Ovary (tissue), 9 donors: ENCODE measurements around the gene ANGEL2. TPM values are rescaled to one million over a fixed set of nuclear protein-coding genes. Genes with fewer than 3 reads are reported as not detected.

Experiments
- DNase-seq, 5 donors: peaks; one replicate each; pipeline ENCODE4 v3.0.0-alpha.2; 2019 to 2020
- H3K27ac ChIP-seq, 2 donors: fragments of 200-600 bp; one replicate each; pipeline versions ENCODE4 v1.5.1 to v1.8.0; 2019 to 2022
- H3K27me3 ChIP-seq: fragments of 200-600 bp; one replicate; pipeline ENCODE4 v1.8.0; 2022
- H3K36me3 ChIP-seq: fragments of 200-600 bp; sonication (generic); one replicate; pipeline ENCODE4 v1.5.1; 2019
- H3K4me1 ChIP-seq: one replicate; pipeline ENCODE4 v1.8.1; 2013; ENCODE audit warnings: mild to moderate bottlenecking, moderate library complexity; ENCODE audit not compliant: insufficient read depth
- H3K4me3 ChIP-seq: fragments of 200-600 bp; sonication (generic); one replicate; pipeline ENCODE4 v1.5.1; 2017
- H3K9me3 ChIP-seq, 2 donors: fragments of 200-600 bp in 1 of 2; sonication (generic) in 1 of 2; one replicate each; pipeline versions ENCODE4 v1.5.1 to v1.8.1; 2013 to 2019; ENCODE audit warnings: mild to moderate bottlenecking in 1 of 2, moderate library complexity in 1 of 2
- CTCF ChIP-seq, 3 donors: fragments of 450-650 bp in 2 of 3; fragments of 200-600 bp in 1 of 3; IDR thresholded peaks; one replicate each; pipeline versions ENCODE4 v1.5.1 to v1.8.0; 2016 to 2022; ENCODE audit warnings: antibody characterized with exemption in 3 of 3, mild to moderate bottlenecking in 1 of 3
- EP300 ChIP-seq: sonication (generic); formaldehyde crosslinking; IDR thresholded peaks from one replicate; pipeline ENCODE4 v1.6.1; 2017; ENCODE audit warnings: antibody characterized with exemption
- POLR2A ChIP-seq: fragments of 450-650 bp; IDR thresholded peaks from one replicate; pipeline ENCODE4 v1.6.1; 2017; ENCODE audit warnings: antibody characterized with exemption, mild to moderate bottlenecking, moderate library complexity
- WGBS, 3 donors: extraction: QIAGEN DNeasy Blood & Tissue Kit in 1 of 3; methylation state at CpG; one replicate each; pipeline versions ENCODE4 v1.1.5 to v1.1.7; 2013 to 2017; 5-methylcytosine and 5-hydroxymethylcytosine counted together
- intact Hi-C, 4 donors: fragments of 100-400 bp; cut with DNase I; formaldehyde crosslinking; loops; one replicate each; pipeline versions ENCODE4 v1.11.0 to v1.15.1; 2022 to 2023
- polyA plus RNA-seq, 2 donors: library from polyadenylated mRNA; stranded (reverse); fragments of 200-250 nt in 1 of 2; fragments of 350-450 nt in 1 of 2; fragmentation: Illumina TruSeq in 1 of 2; extraction: RNeasy Lipid Tissue Mini Kit (QIAGEN cat#74804) in 1 of 2; gene quantifications; one replicate each; pipeline ENCODE4 v1.2.3, GENCODE V29; 2013 to 2014
- total RNA-seq, 7 donors: library from RNA; depleted of rRNA in 2 of 7; stranded (reverse); fragments of >200 nt in 2 of 7; fragmentation: NEBNext Ultra II Directional in 3 of 7; extraction: Animal tissue kit (Norgen Biotek cat#: 25700) in 3 of 7; gene quantifications; one replicate each; pipeline versions ENCODE4 v1.1.0 to v1.2.4, GENCODE V29; 2016 to 2023
- donor health status: DM: no; HTN: no; CAD: no; lungs with moderate emphysema.
- donor health status: DM: no; HTN: no; CAD: no.
- donor health status: Bipolar disorder and iron deficiency.
- donor health status: DM: yes; HTN: yes; CAD: no.
- donor health status: DM: no; HTN: no; CAD: no.
- donor health status: DM: yes; HTN: yes; CAD: no.

Gene ANGEL2
- total and polyA plus RNA-seq, 9 donors: 18.3 to 51.3 (median 38.6) TPM

DNA sequence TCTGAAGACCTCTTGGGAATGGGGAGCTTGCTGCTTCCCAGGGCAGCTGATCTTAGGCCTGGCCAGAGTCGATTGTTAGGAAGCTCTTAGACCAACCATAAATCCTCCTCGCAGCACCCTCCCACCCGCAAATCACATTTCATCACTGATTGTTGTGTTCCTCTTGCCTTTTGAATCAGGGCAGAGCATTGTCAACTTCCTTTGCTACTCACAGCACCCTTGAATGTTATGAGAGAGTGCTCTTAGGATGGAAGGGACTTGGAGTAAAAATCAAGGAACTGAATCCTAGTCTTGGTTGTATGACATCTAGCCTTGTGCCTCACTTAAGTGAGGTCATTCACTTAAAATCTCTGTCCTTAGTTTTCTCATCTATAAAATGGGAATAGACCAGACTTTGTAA, 62.3 kb downstream of the ANGEL2 start:
- no peaks in the 10 kb centered on the region for H3K36me3 ChIP-seq
- TF ChIP-seq EP300: no peak
- TF ChIP-seq POLR2A: no peak
- no peak for TF ChIP-seq CTCF (IDR thresholded peaks at IDR 0.05)
- no peak for DNase-seq
- intact Hi-C loops: no loop called here
- H3K4me3 ChIP-seq: no peak overlapping the region
- no peaks in the 10 kb centered on the region for H3K9me3 ChIP-seq
- H3K27me3 ChIP-seq: no peaks in the 10 kb centered on the region
- no peak overlapping the region for H3K27ac ChIP-seq
- 70 to 83% (median 74%) methylated on average over 3 of the region's 3 CpGs for WGBS, 3 donors
- H3K4me1 ChIP-seq: peaks cover 4% of the 10 kb centered on the region

DNA sequence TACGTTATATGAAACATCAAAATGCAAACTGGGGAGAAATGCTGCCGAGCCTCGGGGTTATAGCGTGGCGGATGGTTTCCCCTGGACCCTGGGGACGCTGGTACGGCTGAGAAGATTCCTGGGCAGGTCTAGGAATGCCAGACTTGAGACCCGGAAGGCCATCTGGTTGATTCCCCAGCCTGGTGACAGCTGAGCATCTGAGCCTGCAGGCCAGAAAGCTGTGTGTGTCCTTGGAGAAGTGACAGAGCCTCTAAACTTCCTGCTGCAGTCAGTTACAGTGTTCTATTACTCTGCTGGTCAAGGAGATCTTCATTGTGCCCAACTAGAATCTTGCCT, 63.1 kb downstream of the ANGEL2 start:
- no peak for DNase-seq
- Histone ChIP-seq H3K27me3 (no peaks in the 10 kb centered on the region), H3K9me3 (no peaks in the 10 kb centered on the region), H3K4me3 (no peak overlapping the region), H3K36me3 (no peaks in the 10 kb centered on the region), H3K27ac (no peak overlapping the region), H3K4me1 (peaks cover 4% of the 10 kb centered on the region)
- TF ChIP-seq CTCF (IDR thresholded peaks at IDR 0.05): no peak
- TF ChIP-seq POLR2A: no peak
- TF ChIP-seq EP300: no peak
- WGBS, 3 donors: 54 to 69% (median 68%) methylated on average over 8 of the region's 8 CpGs
- intact Hi-C loops: no loop called here

GRCh38 chr1:212951947-212952640, 63.6 kb downstream of the ANGEL2 start:
- intact Hi-C loops: no loop called here
- H3K27ac ChIP-seq: no peak overlapping the region

GRCh38 chr1:212951126-212951946, 64.3 kb downstream of the ANGEL2 start:
- WGBS, 3 donors: 4 to 5% (median 4%) methylated on average over 46 to 72 of the region's 72 CpGs
- H3K27ac ChIP-seq: no peak overlapping the region

More at GRCh38 chr1:212951947-212952640, 63.6 kb downstream of the ANGEL2 start:
- TF ChIP-seq POLR2A (no peak), CTCF (IDR thresholded peaks at IDR 0.05) (no peak), EP300 (no peak)
- Histone ChIP-seq H3K27me3 (no peaks in the 10 kb centered on the region), H3K4me1 (peaks cover 4% of the 10 kb centered on the region), H3K9me3 (no peaks in the 10 kb centered on the region), H3K4me3 (no peak overlapping the region), H3K36me3 (no peaks in the 10 kb centered on the region)
- no peak for DNase-seq
- 35 to 42% (median 39%) methylated on average over 4 of the region's 4 CpGs for WGBS, 3 donors

More at GRCh38 chr1:212951126-212951946, 64.3 kb downstream of the ANGEL2 start:
- no peaks in the 10 kb centered on the region for H3K27me3 ChIP-seq
- peak in 1 of 5 donors; percentile 19 for DNase-seq
- H3K4me3 ChIP-seq: peak overlapping the region; percentile 57
- peaks cover 4% of the 10 kb centered on the region for H3K4me1 ChIP-seq
- H3K9me3 ChIP-seq: peaks cover 0 to 2% of the 10 kb centered on the region in 2 donors
- TF ChIP-seq EP300 (no peak), POLR2A (no peak), CTCF (IDR thresholded peaks at IDR 0.05) (no peak)
- H3K36me3 ChIP-seq: no peaks in the 10 kb centered on the region
- intact Hi-C loops: no loop called here
